IPS-15b (cell line): ENCODE results near the gene DDC.

Source experiments
- H3K27me3 ChIP-seq: one replicate; pipeline ENCODE4 v1.6.1; 2013; ENCODE audit warnings: low read length; ENCODE audit not compliant: control insufficient read depth, insufficient read depth
- H3K36me3 ChIP-seq: one replicate; pipeline ENCODE4 v1.6.1; 2013; ENCODE audit warnings: low read length; ENCODE audit not compliant: control insufficient read depth, insufficient read depth
- H3K4me1 ChIP-seq: one replicate; pipeline ENCODE4 v1.6.1; 2013; ENCODE audit warnings: mild to moderate bottlenecking, low read length; ENCODE audit not compliant: control insufficient read depth, insufficient read depth
- H3K4me3 ChIP-seq: one replicate; pipeline ENCODE4 v1.5.1; 2013; ENCODE audit warnings: low read depth, low read length
- H3K9ac ChIP-seq: one replicate; pipeline ENCODE4 v1.6.1; 2013; ENCODE audit warnings: low read depth, mild to moderate bottlenecking, low read length
- H3K9me3 ChIP-seq: one replicate; pipeline ENCODE4 v1.6.1; 2013; ENCODE audit warnings: mild to moderate bottlenecking, low read length; ENCODE audit not compliant: control insufficient read depth, insufficient read depth

The DDC gene

GRCh38 chr7:50596484-50596883 lies 31.3 kb upstream of the DDC start:
- H3K36me3 ChIP-seq: peaks cover 2% of the 10 kb centered on the region
- H3K4me1 ChIP-seq: no peaks in the 10 kb centered on the region
- H3K4me3 ChIP-seq: no peak overlapping the region
- no peaks in the 10 kb centered on the region for H3K9me3 ChIP-seq
- no peak overlapping the region for H3K9ac ChIP-seq
- no peaks in the 10 kb centered on the region for H3K27me3 ChIP-seq

GRCh38 chr7:50595491-50596102 lies 30.4 kb upstream of the DDC start:
- no peak overlapping the region for H3K9ac ChIP-seq
- no peaks in the 10 kb centered on the region for H3K4me1 ChIP-seq
- H3K9me3 ChIP-seq: no peaks in the 10 kb centered on the region
- no peaks in the 10 kb centered on the region for H3K27me3 ChIP-seq
- no peak overlapping the region for H3K4me3 ChIP-seq
- no peaks in the 10 kb centered on the region for H3K36me3 ChIP-seq

DNA sequence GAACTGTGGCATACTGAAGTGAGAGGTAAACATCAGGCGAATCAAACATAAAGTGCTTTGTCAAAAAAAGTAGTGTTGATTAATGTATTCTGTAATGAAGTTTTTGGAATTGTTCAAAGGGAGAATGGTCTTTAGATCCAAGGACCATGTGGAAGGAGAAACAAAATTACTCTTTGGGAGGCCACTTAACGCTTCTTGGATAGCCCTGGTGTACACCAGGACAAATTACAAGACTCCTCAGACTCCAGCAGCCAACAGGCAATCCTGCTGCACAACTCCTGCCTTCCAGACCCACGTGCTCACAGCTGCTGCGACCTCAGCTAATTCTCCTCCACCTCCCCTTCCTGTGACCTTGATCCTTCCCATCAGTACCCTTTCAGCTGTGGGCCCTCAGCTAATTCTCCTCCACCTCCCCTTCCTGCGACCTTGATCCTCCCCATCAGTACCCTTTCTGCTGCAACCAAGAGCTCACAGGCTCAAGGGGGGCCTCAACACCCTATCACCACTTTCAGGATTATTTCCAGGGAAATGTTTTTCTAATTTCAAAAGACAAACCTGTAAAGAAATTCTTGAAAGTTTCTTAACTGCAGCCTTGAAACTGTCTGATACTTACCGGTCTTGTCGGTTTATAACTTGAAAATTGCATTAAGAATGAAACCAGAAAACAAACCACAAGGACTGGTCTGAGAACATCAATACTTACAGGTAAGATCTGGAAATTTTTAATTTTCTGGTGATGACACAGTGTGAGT lies 29.7 kb upstream of the DDC start:
- no peaks in the 10 kb centered on the region for H3K27me3 ChIP-seq
- H3K36me3 ChIP-seq: no peaks in the 10 kb centered on the region
- no peaks in the 10 kb centered on the region for H3K4me1 ChIP-seq
- H3K9ac ChIP-seq: no peak overlapping the region
- H3K9me3 ChIP-seq: no peaks in the 10 kb centered on the region
- no peak overlapping the region for H3K4me3 ChIP-seq

DNA sequence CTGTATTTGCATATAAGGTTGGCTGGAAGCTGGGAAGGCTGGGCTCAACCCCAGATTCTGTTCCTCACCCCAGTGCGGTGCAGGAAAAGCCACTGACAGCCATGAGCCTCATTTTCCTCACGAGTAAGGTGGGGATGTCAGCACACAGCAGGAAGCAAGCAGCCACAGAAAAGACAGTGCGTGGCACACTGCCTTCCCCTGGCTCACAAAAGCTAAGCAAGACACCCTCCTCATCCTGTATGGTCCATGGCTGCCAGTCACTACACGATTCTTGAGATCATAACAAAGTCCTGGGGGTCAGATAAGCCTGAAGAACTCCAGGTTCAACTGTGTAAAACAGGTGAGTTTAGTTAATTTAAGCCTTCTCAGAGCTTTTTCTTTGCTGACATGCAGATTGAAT lies 28.9 kb upstream of the DDC start:
- Histone ChIP-seq H3K4me3 (no peak overlapping the region), H3K4me1 (no peaks in the 10 kb centered on the region), H3K9ac (no peak overlapping the region), H3K9me3 (no peaks in the 10 kb centered on the region), H3K27me3 (no peaks in the 10 kb centered on the region), H3K36me3 (no peaks in the 10 kb centered on the region)

- no peaks in the 10 kb centered on the region for H3K36me3 ChIP-seq
- no peak overlapping the region for H3K9ac ChIP-seq
- no peaks in the 10 kb centered on the region for H3K27me3 ChIP-seq
- no peak overlapping the region for H3K4me3 ChIP-seq
- H3K9me3 ChIP-seq: no peaks in the 10 kb centered on the region
- no peaks in the 10 kb centered on the region for H3K4me1 ChIP-seq
Observed at GRCh38 chr7:50592940-50593339, 27.7 kb upstream of the DDC start.

DNA sequence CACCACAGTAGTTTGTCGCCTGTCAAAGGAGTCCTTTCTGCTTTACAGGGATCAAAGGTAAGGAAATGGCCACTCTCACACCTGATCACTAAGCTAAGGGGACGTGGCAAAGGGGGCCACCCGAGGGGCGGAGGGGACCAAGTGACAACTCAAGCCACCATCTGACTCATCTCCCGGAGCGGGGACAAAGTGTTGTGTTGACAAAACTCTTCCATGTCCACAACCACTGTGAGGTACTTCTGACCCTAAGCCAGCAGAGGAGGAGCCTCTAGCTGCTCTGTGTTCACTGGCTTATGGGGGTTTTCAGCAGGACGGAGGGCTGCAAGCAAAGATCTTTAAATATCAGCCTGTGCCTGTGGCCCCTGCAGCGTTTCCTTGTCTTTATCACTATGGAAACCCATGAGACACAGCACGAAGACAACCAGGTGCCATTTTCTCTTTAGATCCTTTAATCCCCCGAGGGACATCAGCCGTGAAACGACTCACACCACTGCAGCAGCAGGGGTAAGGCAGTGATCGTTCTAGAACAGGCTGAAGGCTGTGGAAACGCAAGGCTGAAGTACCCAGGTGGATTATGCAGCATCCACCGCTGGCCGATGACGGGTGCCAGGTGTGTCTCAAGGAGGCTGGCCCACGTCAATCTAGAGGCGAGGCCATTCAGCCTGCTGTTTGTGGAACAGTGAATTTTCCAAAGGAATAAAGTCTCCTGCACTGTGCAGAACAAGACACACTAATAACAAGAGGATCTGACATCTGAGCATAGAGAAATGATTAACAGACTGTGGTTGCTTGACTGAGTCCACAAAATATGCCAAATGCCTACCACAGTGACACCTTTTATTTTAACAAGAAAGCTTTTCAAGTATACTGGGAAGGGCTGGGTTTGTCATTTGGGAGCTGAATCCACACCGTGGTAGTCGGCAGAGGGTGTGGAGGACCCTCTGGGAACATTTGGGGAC lies 26.6 kb upstream of the DDC start:
- no peaks in the 10 kb centered on the region for H3K4me1 ChIP-seq
- H3K36me3 ChIP-seq: no peaks in the 10 kb centered on the region
- no peaks in the 10 kb centered on the region for H3K27me3 ChIP-seq
- no peaks in the 10 kb centered on the region for H3K9me3 ChIP-seq
- no peak overlapping the region for H3K4me3 ChIP-seq
- no peak overlapping the region for H3K9ac ChIP-seq

DNA sequence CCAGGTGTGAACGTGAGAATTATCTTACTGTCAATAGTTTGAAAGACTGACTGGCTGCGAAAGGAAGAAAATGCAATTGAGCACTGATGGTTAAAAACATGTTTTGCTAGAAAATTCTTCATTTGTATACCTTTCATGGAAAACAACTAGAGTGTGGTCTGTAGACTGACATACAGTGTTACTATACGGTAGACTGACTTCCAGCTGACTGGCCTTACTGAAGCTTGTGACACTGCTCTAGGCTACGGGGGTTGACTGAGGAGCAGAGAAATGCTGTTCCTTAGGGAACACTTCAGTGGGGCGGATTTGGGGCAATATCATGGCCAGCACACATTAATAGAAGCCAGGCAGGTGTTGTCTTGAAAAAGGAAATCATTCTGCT lies 25.9 kb upstream of the DDC start:
- Histone ChIP-seq H3K36me3 (no peaks in the 10 kb centered on the region), H3K4me1 (no peaks in the 10 kb centered on the region), H3K9ac (no peak overlapping the region), H3K27me3 (no peaks in the 10 kb centered on the region), H3K4me3 (no peak overlapping the region), H3K9me3 (no peaks in the 10 kb centered on the region)

DNA sequence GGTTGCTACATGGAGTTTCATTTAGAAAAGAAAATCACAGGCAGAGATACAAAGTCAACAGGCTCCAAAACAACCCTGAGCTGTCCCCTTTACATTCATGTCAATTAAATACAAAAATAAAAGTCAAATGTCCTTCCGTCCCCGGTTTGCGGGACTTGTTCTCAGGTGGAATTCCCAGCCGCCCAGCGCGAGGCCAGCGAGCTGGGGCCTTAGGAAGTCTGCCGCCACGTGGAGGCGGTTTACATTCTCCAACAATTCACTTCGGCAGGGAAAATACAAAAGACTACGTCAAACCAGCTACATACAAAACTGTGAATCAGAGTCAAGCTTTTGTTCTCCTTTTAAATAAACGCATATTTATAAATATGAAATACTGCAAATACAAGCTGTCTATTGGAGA lies 25.3 kb upstream of the DDC start:
- H3K4me3 ChIP-seq: no peak overlapping the region
- no peaks in the 10 kb centered on the region for H3K27me3 ChIP-seq
- H3K9ac ChIP-seq: no peak overlapping the region

DNA sequence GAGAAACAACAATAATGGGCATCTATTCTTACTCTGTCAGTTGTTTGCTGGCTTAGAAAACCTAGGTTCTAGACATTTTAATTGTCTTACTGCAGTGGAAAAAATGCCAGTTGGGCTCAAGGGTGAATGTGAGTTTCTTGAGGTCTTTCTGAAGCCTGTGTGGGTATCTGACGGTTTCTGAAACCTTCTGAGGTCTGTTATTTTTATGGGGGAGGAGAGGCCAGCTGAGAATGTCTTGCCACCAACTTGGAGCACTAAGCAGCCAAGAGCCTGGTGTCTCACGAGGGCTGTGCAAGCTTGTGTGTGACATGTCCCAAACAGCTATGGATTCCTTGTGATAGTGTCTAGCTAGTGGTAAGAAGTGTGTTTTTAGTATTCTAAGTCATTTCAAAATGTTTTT lies 24.2 kb upstream of the DDC start:
- no peaks in the 10 kb centered on the region for H3K27me3 ChIP-seq
- H3K4me1 ChIP-seq: no peaks in the 10 kb centered on the region
- H3K4me3 ChIP-seq: no peak overlapping the region
- H3K9me3 ChIP-seq: no peaks in the 10 kb centered on the region
- H3K9ac ChIP-seq: no peak overlapping the region
- no peaks in the 10 kb centered on the region for H3K36me3 ChIP-seq

More for the DNA sequence above, 25.3 kb upstream of the DDC start:
- Histone ChIP-seq H3K4me1 (no peaks in the 10 kb centered on the region), H3K9me3 (no peaks in the 10 kb centered on the region), H3K36me3 (no peaks in the 10 kb centered on the region)

- no peaks in the 10 kb centered on the region for H3K27me3 ChIP-seq
- no peak overlapping the region for H3K9ac ChIP-seq
- no peak overlapping the region for H3K4me3 ChIP-seq
Observed at GRCh38 chr7:50588937-50589336, 23.7 kb upstream of the DDC start.

GRCh38 chr7:50587737-50588136 lies 22.5 kb upstream of the DDC start:
- no peak overlapping the region for H3K4me3 ChIP-seq
- peaks cover 7% of the 10 kb centered on the region for H3K9me3 ChIP-seq
- H3K9ac ChIP-seq: no peak overlapping the region
- no peaks in the 10 kb centered on the region for H3K27me3 ChIP-seq
- no peaks in the 10 kb centered on the region for H3K36me3 ChIP-seq
- no peaks in the 10 kb centered on the region for H3K4me1 ChIP-seq

More at GRCh38 chr7:50588937-50589336, 23.7 kb upstream of the DDC start:
- H3K4me1 ChIP-seq: no peaks in the 10 kb centered on the region
- no peaks in the 10 kb centered on the region for H3K36me3 ChIP-seq
- peaks cover 2% of the 10 kb centered on the region for H3K9me3 ChIP-seq
